ENCODE results near the gene RNPS1. TPM values are rescaled to one million over a fixed set of nuclear protein-coding genes. Genes with fewer than 3 reads are reported as not detected.

The RNPS1 gene
- total RNA-seq, 1 experiment from 2014 or later = 250 TPM

GRCh38 chr16:2223942-2224486 lies 43.9 kb downstream of the RNPS1 start:
- peak overlapping the region; percentile 70 for H3K4me2 ChIP-seq
- CTCF ChIA-PET = no interaction called here
- H3K36me3 ChIP-seq (ENCODE audit: low read depth) = peaks cover 4% of the 10 kb centered on the region; the same call in 1 of the 2 replicates
- no peaks in the 10 kb centered on the region for H3K9me3 ChIP-seq (ENCODE audit: insufficient read depth, low read depth)
- peak overlapping the region; percentile 83 for H2AFZ ChIP-seq
- TF ChIP-seq EZH2 (IDR thresholded peaks at IDR 0.05; ENCODE audit: low read depth) = no peak
- no peak for TF ChIP-seq CTCF (conservative IDR thresholded peaks at IDR 0.05)
- peak overlapping the region; percentile 83 for H3K4me3 ChIP-seq
- H3K27ac ChIP-seq = peak overlapping the region; percentile 24
- DNase-seq = peak in 1 of 2 experiments; percentile 71
- no peaks in the 10 kb centered on the region for H3K27me3 ChIP-seq (ENCODE audit: insufficient read depth, low read depth)
- H3K4me1 ChIP-seq (replicated peaks; ENCODE audit: insufficient read depth) = peaks cover 20% of the 10 kb centered on the region
- H4K20me1 ChIP-seq (ENCODE audit: insufficient read depth) = peaks cover 34% of the 10 kb centered on the region
- peaks cover 18% of the 10 kb centered on the region for H3F3A ChIP-seq (ENCODE audit: insufficient read depth, low read depth)
- no peaks in the 10 kb centered on the region for H3K9me2 ChIP-seq (ENCODE audit: insufficient read depth)
- POLR2A ChIA-PET (ENCODE audit: unreplicated experiment) = interaction anchor here (0.7 to 1.0 kb wide), 2 partner anchors 35 to 69 kb away, joined by 5 to 8 read pairs; partner anchors contain the start of gene TRAF7
- TSS peak; percentile 56 for BruUV-seq (replicated peaks)
- intact Hi-C loops (cut with micrococcal nuclease; ENCODE audit: unreplicated experiment) = loop anchor here (1.0 to 10.0 kb wide), 5 partner anchors 9 to 681 kb away; partner anchors contain the start of genes ECI1 and RNPS1
- peaks cover 51% of the 10 kb centered on the region for H3K79me2 ChIP-seq (ENCODE audit: low read depth)

GRCh38 chr16:2223221-2223941 lies 44.5 kb downstream of the RNPS1 start, which contains the start of gene E4F1:
Gene E4F1 (plus strand): TSS chr16:2223591. CDS start chr16:2223614, 23 bp downstream.
- H2AFZ ChIP-seq = peak within 1 kb of the TSS; percentile 83

More at GRCh38 chr16:2223221-2223941, 44.5 kb downstream of the RNPS1 start, which contains the start of gene E4F1:
- peaks cover 27% of the 10 kb centered on the region for H4K20me1 ChIP-seq (ENCODE audit: insufficient read depth)
- H3K4me2 ChIP-seq = peak within 1 kb of the TSS; percentile 78
- no peaks in the 10 kb centered on the region for H3K9me3 ChIP-seq (ENCODE audit: insufficient read depth, low read depth)
- DNase-seq = peak; percentile 96 to 100
- no TSS peak for BruUV-seq (replicated peaks)
- H3K4me3 ChIP-seq = peak within 1 kb of the TSS; percentile 83
- H3K27me3 ChIP-seq (ENCODE audit: insufficient read depth, low read depth) = no peaks in the 10 kb centered on the region
- POLR2A ChIA-PET (ENCODE audit: unreplicated experiment) = interaction anchor here (0.5 to 1.0 kb wide), 3 partner anchors 36 to 310 kb away, joined by 5 to 17 read pairs (median 8); partner anchors contain the start of gene TRAF7
- TF ChIP-seq EZH2 (IDR thresholded peaks at IDR 0.05; ENCODE audit: low read depth) = no peak
- no peak for TF ChIP-seq CTCF (conservative IDR thresholded peaks at IDR 0.05)
- CTCF ChIA-PET = no interaction called here
- no peaks in the 10 kb centered on the region for H3K9me2 ChIP-seq (ENCODE audit: insufficient read depth)
- peaks cover 18% of the 10 kb centered on the region for H3F3A ChIP-seq (ENCODE audit: insufficient read depth, low read depth)
- intact Hi-C loops (cut with micrococcal nuclease; ENCODE audit: unreplicated experiment) = loop anchor here (1.0 to 10.0 kb wide), 5 partner anchors 8 to 681 kb away; partner anchors contain the start of genes ECI1 and RNPS1
- H3K27ac ChIP-seq = peak within 1 kb of the TSS; percentile 24
- H3K4me1 ChIP-seq (replicated peaks; ENCODE audit: insufficient read depth) = peaks cover 20% of the 10 kb centered on the region
- peaks cover 48% of the 10 kb centered on the region for H3K79me2 ChIP-seq (ENCODE audit: low read depth)
- peaks cover 4% of the 10 kb centered on the region; the same call in 1 of the 2 replicates for H3K36me3 ChIP-seq (ENCODE audit: low read depth)

Data from PC-9 (cell line).